Measurements from ENCODE around the gene HDGFL3.
"Not testable (repeated sequence)": the region's sequence is repeated elsewhere in the genome, so short reads cannot be mapped to it uniquely, and the experiment has no call there.

Gene HDGFL3

GRCh38 chr15:83144771-83145170, 62.9 kb downstream of the HDGFL3 start:
- H3K36me3 Mint-ChIP-seq (ENCODE audit: low read depth): peaks cover 76% of the 10 kb centered on the region
- H3K27me3 Mint-ChIP-seq (ENCODE audit: low read depth): no peaks in the 10 kb centered on the region
- H3K4me3 Mint-ChIP-seq: no peak overlapping the region
- TF ChIP-seq CTCF (IDR thresholded peaks at IDR 0.05; ENCODE audit: unreplicated experiment in 3 of 3): no peak
- peaks cover 3% of the 10 kb centered on the region for H3K9me3 Mint-ChIP-seq
- H3K27ac Mint-ChIP-seq: no peak overlapping the region
- H3K4me1 Mint-ChIP-seq: no peaks in the 10 kb centered on the region

GRCh38 chr15:83142151-83142550, 65.5 kb downstream of the HDGFL3 start:
- H3K36me3 Mint-ChIP-seq (ENCODE audit: low read depth): peaks cover 66% of the 10 kb centered on the region
- not testable (repeated sequence) for H3K27ac Mint-ChIP-seq; H3K9me3 Mint-ChIP-seq; H3K27me3 Mint-ChIP-seq (ENCODE audit: low read depth); H3K4me3 Mint-ChIP-seq; H3K4me1 Mint-ChIP-seq

- Mint-ChIP-seq H3K27me3 (ENCODE audit: low read depth) (no peaks in the 10 kb centered on the region), H3K36me3 (ENCODE audit: low read depth) (peaks cover 34% of the 10 kb centered on the region), H3K9me3 (no peaks in the 10 kb centered on the region), H3K4me1 (no peaks in the 10 kb centered on the region), H3K4me3 (no peak overlapping the region), H3K27ac (no peak overlapping the region)
- TF ChIP-seq CTCF (IDR thresholded peaks at IDR 0.05; ENCODE audit: unreplicated experiment in 3 of 3): no peak
Observed at GRCh38 chr15:83132861-83133523, 74.6 kb downstream of the HDGFL3 start.

- Mint-ChIP-seq H3K4me3 (no peak overlapping the region), H3K27ac (no peak overlapping the region), H3K4me1 (no peaks in the 10 kb centered on the region), H3K9me3 (no peaks in the 10 kb centered on the region), H3K36me3 (ENCODE audit: low read depth) (peaks cover 21% of the 10 kb centered on the region), H3K27me3 (ENCODE audit: low read depth) (no peaks in the 10 kb centered on the region)
- TF ChIP-seq CTCF (IDR thresholded peaks at IDR 0.05; ENCODE audit: unreplicated experiment in 3 of 3): no peak
Observed at GRCh38 chr15:83129791-83130190, 77.8 kb downstream of the HDGFL3 start.

GRCh38 chr15:83127547-83128150, 80.0 kb downstream of the HDGFL3 start:
- Mint-ChIP-seq H3K27me3 (ENCODE audit: low read depth) (no peaks in the 10 kb centered on the region), H3K4me3 (no peak overlapping the region), H3K9me3 (no peaks in the 10 kb centered on the region), H3K36me3 (ENCODE audit: low read depth) (peaks cover 18% of the 10 kb centered on the region), H3K27ac (no peak overlapping the region), H3K4me1 (no peaks in the 10 kb centered on the region)
- no peak for TF ChIP-seq CTCF (IDR thresholded peaks at IDR 0.05; ENCODE audit: unreplicated experiment in 3 of 3)

GRCh38 chr15:83123529-83123928, 84.1 kb downstream of the HDGFL3 start:
- no peaks in the 10 kb centered on the region for H3K9me3 Mint-ChIP-seq
- H3K4me3 Mint-ChIP-seq: no peak overlapping the region
- H3K27me3 Mint-ChIP-seq (ENCODE audit: low read depth): no peaks in the 10 kb centered on the region
- H3K4me1 Mint-ChIP-seq: no peaks in the 10 kb centered on the region
- TF ChIP-seq CTCF (IDR thresholded peaks at IDR 0.05; ENCODE audit: unreplicated experiment in 3 of 3): no peak
- H3K27ac Mint-ChIP-seq: no peak overlapping the region
- no peaks in the 10 kb centered on the region for H3K36me3 Mint-ChIP-seq (ENCODE audit: low read depth)
